Activated CD8-positive, alpha-beta memory T cell treated with anti-CD3 and anti-CD28 coated beads for 24 hours (primary cell): ENCODE results near the gene IL24.
"Not testable (repeated sequence)": the region's sequence is repeated elsewhere in the genome, so short reads cannot be mapped to it uniquely, and the experiment has no call there.

Experiments
- DNase-seq: peaks from one replicate; pipeline ENCODE4 v3.0.0-alpha.2; 2020

IL24 gene

GRCh38 chr1:206897175-206897574 lies at the start of gene IL24:
Gene IL24, plus strand, starts transcription at chr1:206897443. Its CDS starts 390 bp downstream, at chr1:206897833.
- no peak for DNase-seq

- no peak for DNase-seq
Observed at GRCh38 chr1:206847946-206848345, 49.3 kb upstream of the IL24 start.

- DNase-seq: no peak
Observed at GRCh38 chr1:206850401-206850800, 46.8 kb upstream of the IL24 start.

- no peak for DNase-seq
Observed at GRCh38 chr1:206851341-206852010, 45.8 kb upstream of the IL24 start.

- not testable (repeated sequence) for DNase-seq
Observed at GRCh38 chr1:206852662-206853061, 44.6 kb upstream of the IL24 start.

- DNase-seq: not testable (repeated sequence)
Observed at GRCh38 chr1:206853696-206854095, 43.5 kb upstream of the IL24 start.

GRCh38 chr1:206854401-206855129 lies 42.7 kb upstream of the IL24 start:
- no peak for DNase-seq

GRCh38 chr1:206855859-206856258 lies 41.4 kb upstream of the IL24 start:
- DNase-seq: no peak

- DNase-seq: no peak
Observed at GRCh38 chr1:206856674-206857464, 40.4 kb upstream of the IL24 start.

- DNase-seq: peak; percentile 64
Observed at GRCh38 chr1:206859082-206859521, 38.1 kb upstream of the IL24 start.

GRCh38 chr1:206860165-206860564 lies 37.1 kb upstream of the IL24 start:
- no peak for DNase-seq

GRCh38 chr1:206863266-206863665 lies 34.0 kb upstream of the IL24 start:
- no peak for DNase-seq

GRCh38 chr1:206864939-206865671 lies 32.1 kb upstream of the IL24 start, which contains the start of gene IL20:
Gene IL20, plus strand, starts transcription at chr1:206865623. Its CDS starts 230 bp downstream, at chr1:206865853.
- peak; percentile 95 for DNase-seq

GRCh38 chr1:206866062-206866461 lies 31.2 kb upstream of the IL24 start:
- DNase-seq: no peak

GRCh38 chr1:206867239-206867638 lies 30.0 kb upstream of the IL24 start:
- DNase-seq: no peak

GRCh38 chr1:206867716-206868115 lies 29.5 kb upstream of the IL24 start:
- DNase-seq: no peak

GRCh38 chr1:206868264-206868663 lies 29.0 kb upstream of the IL24 start:
- no peak for DNase-seq

GRCh38 chr1:206872139-206872538 lies 25.1 kb upstream of the IL24 start:
- DNase-seq: no peak

GRCh38 chr1:206873603-206874188 lies 23.5 kb upstream of the IL24 start:
- no peak for DNase-seq

- no peak for DNase-seq
Observed at GRCh38 chr1:206875752-206876377, 21.4 kb upstream of the IL24 start.

GRCh38 chr1:206878456-206878855 lies 18.8 kb upstream of the IL24 start:
- DNase-seq: no peak

GRCh38 chr1:206880314-206880713 lies 16.9 kb upstream of the IL24 start:
- DNase-seq: no peak
